Ovary (tissue), 3 donors: ENCODE measurements around the gene PTPRG.

Experiments used
- POLR2A ChIP-seq: fragments of 450-650 bp; IDR thresholded peaks from one replicate; pipeline ENCODE4 v1.6.1; 2017; ENCODE audit warnings: antibody characterized with exemption, mild to moderate bottlenecking, moderate library complexity
- TF ChIP-seq, protein P1 (sequence below), 3 donors: fragments of 450-650 bp in 2 of 3; fragments of 200-600 bp in 1 of 3; IDR thresholded peaks; one replicate each; pipeline versions ENCODE4 v1.5.1 to v1.8.0; 2016 to 2022; ENCODE audit warnings: antibody characterized with exemption in 3 of 3, mild to moderate bottlenecking in 1 of 3
- donor health status: DM: no; HTN: no; CAD: no.

DNA sequence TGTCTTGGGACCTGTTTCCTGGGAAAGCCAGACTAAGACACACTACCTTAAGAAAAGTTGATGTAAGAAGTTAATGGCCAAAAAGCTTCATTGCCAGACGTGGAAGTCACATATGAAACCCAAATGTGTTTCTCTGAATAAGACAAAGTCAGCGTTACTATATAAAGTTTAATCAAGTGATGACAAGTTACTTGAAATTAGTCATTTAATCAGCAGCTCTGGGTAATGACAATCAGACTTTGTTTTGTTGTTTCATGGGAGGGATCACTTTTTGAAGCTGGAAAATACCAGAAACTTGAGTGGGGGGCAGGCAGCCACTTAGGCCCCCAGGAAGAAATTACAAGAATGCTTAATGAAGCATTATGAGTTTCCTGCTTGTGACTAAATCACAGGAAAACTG, 218.6 kb downstream of the PTPRG start:
- no peak for TF ChIP-seq POLR2A
- TF ChIP-seq, protein P1, sequence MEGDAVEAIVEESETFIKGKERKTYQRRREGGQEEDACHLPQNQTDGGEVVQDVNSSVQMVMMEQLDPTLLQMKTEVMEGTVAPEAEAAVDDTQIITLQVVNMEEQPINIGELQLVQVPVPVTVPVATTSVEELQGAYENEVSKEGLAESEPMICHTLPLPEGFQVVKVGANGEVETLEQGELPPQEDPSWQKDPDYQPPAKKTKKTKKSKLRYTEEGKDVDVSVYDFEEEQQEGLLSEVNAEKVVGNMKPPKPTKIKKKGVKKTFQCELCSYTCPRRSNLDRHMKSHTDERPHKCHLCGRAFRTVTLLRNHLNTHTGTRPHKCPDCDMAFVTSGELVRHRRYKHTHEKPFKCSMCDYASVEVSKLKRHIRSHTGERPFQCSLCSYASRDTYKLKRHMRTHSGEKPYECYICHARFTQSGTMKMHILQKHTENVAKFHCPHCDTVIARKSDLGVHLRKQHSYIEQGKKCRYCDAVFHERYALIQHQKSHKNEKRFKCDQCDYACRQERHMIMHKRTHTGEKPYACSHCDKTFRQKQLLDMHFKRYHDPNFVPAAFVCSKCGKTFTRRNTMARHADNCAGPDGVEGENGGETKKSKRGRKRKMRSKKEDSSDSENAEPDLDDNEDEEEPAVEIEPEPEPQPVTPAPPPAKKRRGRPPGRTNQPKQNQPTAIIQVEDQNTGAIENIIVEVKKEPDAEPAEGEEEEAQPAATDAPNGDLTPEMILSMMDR (IDR thresholded peaks at IDR 0.05): no peak
